Renal cortical epithelial cell (primary cell): Measurements from ENCODE around the gene ATP6V1B1. TPM values are rescaled to one million over a fixed set of nuclear protein-coding genes. Genes with fewer than 3 reads are reported as not detected.
A peak's percentile ranks its signal among the peaks of the same experiment; 100 is the strongest.

ENCODE experiments used
- DNase-seq: peaks from one replicate; pipeline ENCODE4 v3.0.0-alpha.2; 2011; ENCODE audit warnings: low read depth
- total RNA-seq: library from RNA; depleted of rRNA; stranded (reverse); fragments of >200 nt; gene quantifications from 2 replicates; pipeline ENCODE4 v1.2.3, GENCODE V29; 2014

ATP6V1B1 gene
- total RNA-seq, 1 donor from 2014 or later: 0.89 TPM

DNA sequence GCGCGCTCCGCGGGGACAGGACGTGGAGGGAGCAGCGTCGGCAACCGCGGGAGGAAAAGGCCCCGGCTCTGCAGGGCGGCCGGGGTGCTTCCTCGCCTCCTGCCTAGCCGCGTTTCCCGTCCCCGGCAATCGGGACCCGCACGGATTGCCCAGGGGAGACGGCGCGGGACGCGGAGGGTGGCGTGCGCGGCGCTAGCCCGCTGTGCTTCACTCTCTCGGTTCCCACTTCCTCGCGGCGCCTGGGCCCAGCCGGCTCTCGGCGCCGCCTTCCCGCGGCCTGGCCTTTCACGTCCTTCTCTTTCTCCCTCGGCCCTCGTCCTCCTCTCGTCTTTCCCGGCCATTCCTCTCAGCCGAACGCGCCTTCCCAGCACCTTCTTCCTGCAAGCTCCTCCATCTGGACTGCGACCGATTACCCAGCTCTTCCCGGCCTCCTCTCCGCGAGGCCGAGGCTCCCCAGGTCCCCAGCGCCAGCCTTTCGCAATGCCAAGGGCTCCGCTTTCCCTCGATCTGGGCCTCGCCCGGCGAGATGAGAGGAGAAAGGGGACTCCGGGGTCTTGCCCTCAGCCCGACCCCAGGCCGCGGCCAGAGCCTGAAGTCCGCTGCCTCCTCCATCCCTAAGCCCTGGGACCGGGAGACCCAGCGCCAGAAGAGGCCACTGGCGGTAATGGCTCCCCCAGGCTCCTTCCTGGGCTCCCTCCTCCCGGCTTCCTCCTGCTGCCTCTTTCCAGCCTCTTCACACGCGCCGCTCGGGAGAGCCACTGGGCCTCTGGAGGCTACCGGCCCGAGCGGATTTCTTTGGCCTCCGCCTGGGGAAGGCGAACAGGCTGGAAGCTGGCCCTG, 34.3 kb upstream of the ATP6V1B1 start:
- DNase-seq: no peak

DNA sequence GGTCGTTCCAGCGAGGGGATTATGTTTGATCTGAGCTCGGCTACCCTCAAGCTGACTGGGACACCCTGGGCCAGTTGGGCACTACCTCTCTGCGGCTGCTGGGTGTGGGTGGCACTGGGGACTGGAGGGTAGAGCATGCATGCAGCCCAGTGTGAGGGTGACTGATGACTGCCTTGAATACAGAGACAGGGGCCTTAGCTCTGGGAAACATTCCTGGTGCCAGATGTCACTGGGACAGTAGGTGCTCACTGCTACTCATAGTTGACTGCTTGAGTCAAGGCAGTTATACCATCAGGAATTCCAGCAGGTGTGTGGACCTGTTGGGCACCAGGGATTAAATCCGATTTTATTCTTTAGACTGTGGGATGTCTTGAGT, 33.6 kb upstream of the ATP6V1B1 start:
- no peak for DNase-seq

DNA sequence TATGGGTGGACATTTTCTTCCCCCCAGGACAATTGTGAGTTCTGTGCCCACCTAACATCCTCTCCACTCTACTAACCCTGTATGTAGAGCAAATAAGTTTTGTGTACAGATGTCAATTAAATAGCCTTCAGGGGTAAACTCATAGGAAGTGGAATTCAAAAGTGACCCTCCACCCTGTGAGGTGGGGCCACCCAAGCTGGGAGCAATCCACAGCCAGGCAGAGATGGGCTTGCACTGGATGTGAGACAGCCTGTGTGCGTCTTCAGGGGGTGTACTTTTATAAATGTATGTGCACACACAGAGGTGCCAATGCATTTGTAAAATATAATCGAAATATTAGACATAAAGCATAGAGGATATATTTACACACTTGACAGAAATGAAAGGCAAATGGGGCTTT, 33.1 kb upstream of the ATP6V1B1 start:
- DNase-seq: no peak

DNA sequence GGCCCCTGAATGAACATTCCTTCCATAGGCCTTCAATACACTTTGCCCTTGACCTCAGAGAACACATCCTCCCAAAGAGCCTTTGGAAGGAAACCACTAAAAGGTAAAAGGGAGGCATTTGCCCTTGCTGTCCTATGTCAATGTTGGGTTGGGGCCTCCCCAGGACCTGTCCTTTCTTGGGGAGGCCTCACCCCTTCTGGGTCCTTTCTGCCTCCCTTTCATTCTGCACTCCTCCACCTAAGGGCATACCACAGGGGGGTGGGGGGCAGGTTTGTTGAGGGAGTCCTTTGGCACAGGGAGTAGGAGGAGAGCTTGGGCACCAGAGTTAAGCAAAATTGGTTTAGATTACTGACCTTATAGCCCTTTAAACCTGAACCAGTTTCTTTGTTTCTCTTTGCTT, 32.5 kb upstream of the ATP6V1B1 start:
- DNase-seq: no peak

DNA sequence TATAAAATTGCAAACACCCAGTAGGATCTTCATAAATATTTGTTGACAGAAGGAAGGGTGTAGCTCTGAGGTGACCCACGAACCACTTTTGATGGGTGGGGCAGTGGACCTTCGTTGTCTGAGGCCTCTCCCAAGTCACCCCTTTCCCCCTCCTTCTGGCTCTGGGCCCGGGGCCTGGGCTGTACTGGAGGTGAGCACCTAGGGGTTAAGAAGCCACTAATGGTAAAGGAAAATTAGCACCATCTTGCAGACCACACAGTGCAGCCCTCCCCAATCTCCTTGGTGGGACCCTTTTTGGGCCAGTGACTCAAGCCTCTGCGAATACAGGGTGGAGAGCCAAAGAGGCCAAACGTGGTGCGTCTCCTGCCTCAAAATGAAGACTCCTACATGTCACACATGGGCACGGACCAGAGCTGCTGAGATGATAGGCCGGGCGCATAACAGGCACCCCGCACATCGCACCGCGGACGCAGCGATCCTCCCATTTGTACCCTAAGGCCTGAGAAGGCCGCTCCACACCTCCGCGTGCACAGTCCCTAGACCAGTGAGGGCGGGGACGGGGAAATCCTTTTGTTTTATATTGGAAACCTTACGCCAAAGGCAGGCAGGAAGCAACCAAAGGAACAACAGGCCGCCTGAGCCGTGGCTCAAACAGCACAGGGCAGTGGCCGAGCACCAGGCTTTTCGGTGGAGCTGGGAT, 31.9 kb upstream of the ATP6V1B1 start:
- no peak for DNase-seq

DNA sequence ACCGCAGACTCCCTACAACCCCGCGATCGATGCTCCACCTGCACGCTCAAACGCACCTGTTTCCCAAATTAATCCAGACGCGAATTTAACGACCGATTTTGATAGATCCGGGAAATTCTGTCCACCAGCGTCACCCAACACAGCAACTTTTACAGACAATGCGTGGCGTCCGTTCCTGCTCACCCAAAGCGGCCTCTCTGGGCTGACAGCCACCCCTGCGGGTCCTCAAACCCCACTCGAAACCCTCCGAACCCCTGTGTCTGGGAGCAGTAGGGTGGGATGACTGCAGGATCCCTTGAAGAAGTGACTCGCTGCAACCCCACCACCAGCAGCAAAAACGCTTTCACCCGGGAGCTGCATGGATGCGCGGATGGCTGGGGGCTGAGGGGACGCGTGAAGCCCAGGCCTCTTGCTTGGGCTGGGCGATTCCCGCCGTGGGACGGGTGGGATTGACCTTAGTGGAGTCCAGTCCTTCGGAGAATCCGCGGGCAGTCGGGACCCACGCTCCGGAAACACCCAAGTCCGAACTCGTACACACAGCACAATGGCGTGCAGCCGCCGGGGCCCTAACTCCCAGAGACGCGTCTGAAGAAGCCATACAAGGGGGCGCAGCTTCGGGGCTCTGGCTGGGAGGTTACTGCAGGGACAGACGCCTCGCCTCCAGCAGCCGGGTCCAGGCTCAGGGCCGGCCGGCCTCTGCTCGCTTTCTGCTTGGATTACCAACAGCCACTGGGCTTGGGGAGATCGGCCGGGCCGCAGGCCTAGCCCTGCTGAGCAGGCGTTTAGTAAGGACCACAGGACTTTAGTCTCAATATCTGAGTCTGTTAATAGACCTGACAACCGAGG, 31.1 kb upstream of the ATP6V1B1 start:
- DNase-seq: no peak

DNA sequence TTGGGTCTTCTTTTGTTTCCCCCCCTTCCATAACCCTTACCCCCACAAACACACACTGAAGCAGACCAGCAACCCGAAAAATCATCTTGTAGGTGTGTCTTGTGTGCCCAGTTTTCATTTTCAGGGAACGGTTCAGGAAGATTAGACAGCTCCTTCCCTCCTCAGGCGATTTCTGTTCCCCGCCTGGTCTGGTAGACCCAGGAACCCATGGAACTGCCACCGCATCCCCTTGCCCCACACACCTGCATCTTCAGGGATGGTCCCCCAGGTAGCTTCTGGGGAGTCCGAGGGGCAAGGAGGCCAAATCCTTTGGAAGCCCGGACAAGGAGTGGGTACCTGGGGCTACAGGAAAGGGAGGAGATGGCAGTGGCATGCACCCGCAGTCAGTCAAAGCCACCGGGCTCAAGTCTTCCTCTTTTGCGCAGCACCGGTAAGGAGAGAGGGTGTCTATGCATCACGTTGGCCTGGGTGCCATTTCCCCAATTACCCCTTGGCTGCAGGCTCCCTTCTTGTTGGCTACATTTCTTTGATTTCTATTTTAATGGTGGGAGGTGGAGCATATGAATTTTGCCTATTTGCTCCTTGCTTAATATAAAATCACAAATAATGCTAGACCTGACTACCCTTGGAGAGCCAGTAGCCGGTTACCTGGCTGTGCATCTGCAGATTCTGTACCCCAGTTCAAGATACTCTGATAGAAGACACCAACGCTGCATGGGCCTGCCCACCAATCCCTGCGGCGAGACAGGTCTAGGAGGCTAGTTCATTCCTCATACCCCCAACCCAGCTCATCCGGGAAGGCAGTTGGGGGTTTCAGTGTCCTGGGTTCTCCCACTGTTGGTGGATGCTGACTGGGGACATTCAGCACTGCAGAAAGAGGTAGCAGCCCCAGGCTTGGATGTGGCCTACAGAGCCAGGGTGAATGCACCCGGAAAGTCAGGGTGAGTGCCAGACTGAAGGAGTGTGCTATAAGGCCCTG, 30.0 kb upstream of the ATP6V1B1 start:
- no peak for DNase-seq

DNA sequence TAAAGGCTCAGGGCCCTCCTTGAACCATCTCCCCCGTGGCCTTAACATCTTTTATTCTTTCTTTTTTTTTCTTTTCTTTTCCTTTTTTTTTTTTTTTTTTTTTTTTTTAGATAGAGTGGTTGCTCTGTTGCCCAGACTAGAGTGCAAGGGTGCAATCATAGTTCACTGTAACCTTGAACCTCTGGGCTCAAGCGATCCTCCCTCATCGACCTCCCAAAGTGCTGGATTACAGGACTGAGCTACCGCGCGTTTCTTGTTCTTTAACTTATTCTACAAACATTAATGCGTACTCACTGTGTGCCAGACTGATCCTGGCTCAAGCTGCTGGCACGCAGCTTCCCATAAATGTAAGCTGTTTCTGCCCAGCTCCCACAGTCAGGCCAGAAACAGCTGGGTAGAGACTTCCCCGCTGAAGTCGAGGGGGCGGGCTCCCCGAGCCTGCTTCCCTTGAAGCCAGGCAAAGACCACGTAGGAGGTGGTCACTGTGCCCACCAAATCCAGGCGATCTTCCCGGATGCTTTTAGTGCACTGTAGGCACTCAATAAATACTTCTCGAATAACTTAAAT, 29.2 kb upstream of the ATP6V1B1 start:
- DNase-seq: no peak

DNA sequence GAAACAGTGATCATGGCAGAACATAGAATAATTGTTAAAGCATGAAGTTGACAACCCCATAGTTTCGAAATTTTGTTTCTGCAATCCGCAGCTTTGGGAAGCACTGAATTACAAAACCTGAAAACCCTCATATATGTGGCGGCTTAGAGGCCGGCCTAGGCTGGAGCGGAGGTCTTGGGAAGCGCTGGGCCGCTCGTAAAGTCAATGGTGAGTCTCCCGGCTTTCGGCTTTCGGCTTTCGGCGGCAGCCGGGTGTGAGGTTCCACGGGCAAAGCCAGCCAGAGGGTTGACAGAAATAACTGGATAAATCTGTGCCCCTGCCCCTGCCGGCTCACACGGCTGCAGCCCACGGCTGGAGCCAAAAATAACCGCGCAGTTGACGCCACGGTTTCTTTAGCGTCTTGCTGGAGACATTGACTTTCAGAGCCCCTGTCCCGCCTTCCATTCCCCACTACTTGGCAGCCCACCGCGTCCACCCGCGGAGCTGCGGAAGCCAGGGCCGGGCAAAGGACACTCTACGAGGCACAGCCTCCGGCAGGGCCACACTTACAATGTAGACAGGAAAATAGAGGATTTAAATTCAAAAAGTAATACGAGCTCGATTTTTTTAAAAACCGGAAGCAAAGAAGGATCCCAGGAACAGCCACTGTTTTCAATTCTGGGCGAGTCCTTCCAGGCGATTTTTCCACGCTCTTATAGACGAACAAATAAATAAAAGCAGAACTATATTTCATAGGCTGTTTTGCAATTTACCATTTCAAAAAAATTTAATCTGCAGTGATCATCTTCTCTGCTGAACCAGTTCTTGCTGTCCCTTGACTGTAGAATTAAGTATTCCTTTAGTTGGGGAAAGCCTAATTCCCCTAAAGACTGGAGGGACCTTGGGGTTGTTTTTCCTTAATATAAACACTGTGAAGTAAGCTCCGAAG, 28.3 kb upstream of the ATP6V1B1 start:
- no peak for DNase-seq

DNA sequence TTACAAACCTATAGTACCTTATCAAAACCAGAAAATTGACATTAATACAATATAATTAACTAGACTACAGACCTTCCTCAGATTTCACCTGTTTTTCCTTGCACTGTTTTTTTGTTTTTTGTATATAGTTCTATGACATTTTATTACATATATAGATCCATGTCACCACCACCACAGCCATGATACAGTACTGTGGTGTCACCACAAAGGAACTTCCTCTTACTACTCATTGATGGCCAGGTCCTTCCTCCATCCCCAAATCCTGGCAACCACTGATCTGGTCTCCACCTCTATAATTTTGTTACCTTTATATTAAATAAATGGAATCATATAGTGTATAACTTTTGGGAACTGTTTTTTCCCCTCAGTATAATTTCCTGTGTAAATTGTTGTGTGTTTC, 19.4 kb upstream of the ATP6V1B1 start:
- no peak for DNase-seq

DNA sequence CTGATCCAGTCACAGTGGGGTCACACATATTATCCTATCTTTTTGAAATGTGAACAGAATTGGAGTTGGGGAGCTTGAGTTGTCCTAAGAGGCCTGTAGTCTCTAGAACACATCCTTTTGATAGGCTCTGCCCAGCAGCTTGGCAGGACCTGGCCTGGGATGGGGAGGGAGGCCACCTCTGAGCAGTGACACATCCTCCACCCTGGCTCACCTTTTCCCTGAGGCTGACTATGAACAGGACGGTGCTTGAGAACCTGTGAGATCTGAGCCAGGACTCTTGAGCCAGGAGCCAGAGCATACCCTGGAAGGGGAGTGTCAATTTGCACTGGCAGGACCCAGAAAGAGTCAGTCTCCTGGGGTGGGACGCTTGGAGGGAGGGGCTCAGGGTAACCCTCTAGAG, 17.7 kb upstream of the ATP6V1B1 start:
- no peak for DNase-seq

DNA sequence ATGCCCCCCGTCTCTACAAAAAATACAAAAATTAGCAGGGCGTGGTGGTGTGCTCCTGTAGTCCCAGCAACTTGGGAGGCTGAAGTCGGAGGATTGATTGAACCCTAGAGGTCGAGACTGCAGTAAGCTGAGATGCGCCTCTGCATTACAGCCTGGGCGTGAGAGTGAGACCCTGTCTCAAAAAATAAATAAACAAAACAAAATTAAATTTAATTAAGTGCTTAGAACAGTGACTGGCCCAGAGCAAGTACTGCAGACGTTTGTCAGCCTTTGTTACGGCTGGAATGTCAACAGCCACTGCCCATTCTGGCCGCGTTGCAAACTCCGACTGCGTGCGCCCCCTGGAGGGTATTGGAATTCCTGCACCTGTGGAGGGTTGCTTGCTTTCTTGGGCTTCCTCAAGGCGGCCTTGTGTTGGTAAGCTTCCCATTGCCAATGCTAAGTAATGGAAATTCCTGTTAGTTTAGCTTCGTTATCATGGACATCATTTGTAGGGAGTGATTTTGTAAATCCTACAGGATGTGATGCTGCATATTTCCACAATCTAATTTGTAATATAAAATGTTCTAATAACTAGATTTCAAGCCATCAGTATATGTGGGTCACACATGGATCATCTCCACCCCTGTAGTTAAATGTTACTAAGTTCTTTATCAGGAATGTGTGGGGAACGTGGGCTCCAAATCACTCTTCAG, 15.9 kb upstream of the ATP6V1B1 start:
- peak; percentile 63 for DNase-seq

DNA sequence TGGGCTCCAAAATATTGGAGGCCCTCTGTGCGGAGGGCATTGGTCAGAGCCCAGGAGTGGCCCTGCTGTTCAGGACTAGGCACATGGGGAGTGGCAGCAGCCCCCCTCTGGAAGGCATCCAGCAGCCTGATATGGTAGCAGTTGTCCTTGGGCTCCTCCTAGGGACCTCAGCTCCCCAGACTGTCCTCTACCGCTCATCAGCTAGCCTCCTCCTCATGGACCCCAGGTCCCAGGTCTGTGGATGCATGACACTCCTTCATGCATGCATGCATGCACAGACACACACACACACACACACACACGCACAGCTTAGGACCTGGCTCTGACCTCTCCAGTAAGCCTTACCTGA, 15.4 kb upstream of the ATP6V1B1 start:
- DNase-seq: no peak

DNA sequence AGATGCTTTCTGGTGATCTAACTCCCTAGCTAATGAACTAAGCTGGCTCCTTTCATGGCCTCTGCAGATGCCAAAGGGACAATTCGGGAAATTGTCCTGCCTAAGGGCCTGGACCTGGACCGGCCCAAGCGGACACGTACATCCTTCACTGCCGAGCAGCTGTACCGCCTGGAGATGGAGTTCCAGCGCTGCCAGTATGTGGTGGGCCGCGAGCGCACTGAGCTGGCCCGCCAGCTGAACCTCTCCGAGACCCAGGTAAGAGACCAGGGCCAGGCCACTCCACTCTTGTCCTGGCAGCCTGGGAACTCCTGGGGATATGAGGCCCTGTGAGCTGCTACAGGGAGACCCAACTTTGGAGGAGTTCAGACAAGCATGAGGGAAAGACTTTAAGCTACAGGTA, 14.7 kb upstream of the ATP6V1B1 start:
- DNase-seq: no peak

DNA sequence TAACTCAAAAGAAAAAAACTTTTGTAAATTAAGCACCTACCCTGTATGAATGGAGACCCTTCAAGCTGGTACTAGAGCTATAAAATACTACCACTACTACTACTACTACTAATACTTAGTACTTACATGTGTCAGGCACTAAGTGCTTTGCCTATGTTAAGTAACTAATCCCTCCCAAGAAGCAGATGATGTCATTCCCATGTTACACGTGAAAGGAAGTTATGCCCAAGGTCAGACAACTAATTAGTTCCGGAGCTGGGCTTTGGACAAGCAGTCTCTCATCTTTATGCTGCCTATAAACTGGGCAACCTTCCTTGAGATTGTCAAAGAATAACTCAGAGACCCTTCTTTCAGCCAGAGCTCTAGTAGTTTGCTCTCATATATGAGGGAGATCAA, 13.9 kb upstream of the ATP6V1B1 start:
- peak; percentile 43 for DNase-seq

DNA sequence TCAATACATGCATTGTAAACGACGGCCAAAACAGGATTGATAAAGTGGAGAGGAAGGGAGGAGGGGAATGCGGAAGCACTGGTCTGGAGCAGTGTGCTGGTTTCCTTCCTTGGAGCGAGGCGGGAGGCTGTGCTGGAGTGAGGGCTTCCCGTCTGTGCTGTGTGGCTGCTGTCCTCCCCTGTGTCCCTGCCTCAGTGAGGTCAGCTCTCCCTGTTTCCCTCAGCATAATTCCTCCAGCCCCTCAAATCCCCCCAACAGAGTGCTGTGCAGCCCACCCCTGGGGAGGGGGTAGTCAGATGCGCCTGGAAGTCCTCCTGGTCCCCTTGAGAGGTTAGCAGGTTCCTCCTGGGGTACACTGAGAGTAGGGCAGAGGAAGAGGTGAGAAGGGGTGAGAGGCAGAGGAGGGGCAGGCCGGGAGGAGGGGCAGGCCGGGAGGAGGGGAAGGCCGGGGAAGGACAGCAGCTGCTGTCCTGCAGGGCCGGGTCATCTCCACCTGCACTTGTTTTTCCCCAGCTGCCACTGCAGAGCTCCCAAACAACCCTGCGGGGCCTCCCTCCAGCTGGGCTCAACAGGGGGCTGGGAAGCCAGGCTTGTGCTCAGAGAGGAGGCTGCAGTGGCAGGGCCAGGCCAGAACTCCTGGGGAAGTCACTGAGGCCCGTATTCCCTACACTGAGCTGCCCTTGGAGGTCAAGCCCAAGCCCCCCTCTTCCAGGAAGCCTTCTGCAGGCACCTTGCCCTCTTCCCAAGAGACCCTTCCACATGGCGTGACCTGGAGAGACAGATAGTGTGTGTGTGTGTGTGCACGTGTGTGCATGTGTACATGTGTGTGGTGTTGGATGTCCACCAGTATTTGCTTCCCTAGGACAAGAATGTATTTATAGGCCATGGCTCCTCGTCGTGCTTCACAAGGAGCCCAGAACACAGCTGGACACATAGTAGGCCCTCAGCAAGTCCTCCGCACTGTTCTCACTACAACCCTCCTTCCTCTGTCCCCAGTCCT, 13.2 kb upstream of the ATP6V1B1 start:
- no peak for DNase-seq

DNA sequence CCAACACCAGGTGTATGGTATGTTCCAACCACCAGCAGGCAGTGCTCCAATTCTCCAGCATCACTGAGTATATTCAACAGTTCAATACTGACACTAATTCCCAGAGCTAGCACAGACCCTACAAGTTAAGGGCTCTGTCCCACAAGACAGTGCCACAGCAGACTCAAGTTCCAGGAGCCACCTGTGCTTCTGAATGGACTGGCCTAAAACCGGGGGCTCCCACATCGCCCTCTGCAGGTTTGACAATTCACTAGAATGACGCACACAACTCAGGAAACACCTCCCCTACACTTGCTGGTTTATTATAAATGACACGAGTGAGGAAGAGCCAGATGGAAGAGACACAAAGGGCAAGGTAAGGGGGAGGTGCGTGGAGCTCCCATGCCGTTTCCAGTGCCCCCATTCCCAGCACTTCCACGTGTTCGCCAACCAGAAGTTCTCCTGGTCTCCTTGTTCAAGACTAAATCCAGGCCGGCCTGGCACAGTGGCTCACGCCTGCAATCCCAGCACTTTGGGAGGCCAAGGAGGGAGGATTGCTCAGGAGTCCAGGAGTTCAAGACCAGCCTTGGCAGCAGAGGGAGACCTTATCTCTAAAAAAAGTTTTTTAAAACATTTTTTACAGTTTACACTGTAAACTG, 12.2 kb upstream of the ATP6V1B1 start:
- DNase-seq: no peak

DNA sequence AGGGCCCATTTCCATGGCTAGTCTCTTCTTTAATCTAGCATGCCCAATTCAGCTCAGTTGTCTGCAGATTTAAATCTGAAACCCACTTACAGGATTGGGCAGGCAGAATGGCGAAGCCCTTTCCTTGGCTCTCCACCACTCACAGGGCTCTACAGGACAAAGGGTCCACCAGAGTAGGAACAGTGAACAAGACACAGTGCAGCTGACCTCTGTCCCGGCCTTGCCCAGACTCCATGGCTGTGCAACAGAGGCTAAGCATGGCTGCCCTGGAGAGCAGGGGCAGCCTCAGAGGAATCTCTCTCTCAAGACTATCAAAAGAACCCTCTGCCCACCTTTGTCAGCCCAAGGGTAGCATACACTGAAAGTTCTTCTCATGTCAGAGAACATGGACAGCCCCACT, 9.7 kb upstream of the ATP6V1B1 start:
- DNase-seq: no peak
